ENCODE measurements around the gene ATP10A. TPM values are rescaled to one million over a fixed set of nuclear protein-coding genes. Genes with fewer than 3 reads are reported as not detected.

Gene ATP10A
- total RNA-seq, 1 experiment from 2014 or later = 3.9 TPM

DNA sequence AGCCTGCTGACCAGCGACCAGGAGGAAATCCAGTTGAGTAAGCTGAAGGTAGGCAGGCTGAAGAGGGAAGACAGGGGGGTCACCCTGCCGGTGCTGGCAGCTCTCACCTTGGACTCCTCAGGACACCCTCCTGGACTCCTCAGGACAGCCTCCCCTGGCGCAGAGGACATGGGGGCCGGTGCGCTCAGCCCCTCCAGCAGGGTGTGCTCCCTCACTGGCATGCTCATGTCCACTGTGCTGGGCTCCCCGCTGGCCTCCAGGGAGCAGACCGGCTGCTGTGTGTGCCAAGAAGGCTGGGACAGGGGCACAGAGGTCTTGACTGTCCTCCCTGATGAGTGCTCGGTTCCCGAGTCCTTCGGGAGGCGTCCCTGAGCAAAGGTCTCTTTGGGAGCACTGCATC is 183.6 kb downstream of the ATP10A start:
- no peak overlapping the region for H3K9ac ChIP-seq (ENCODE audit: extremely low read depth, insufficient read length, low read length)
- peak overlapping the region; percentile 57 for H3K18ac ChIP-seq (ENCODE audit: insufficient read length, low read depth, low read length)
- WGBS (ENCODE audit: extremely low coverage, insufficient read length, low lambda C conversion rate) = no CpG with 5 or more reads among the region's 11 CpGs
- no peak overlapping the region for H4K8ac ChIP-seq (replicated peaks; ENCODE audit: insufficient read length, low read depth, low read length)
- H3K79me2 ChIP-seq (ENCODE audit: insufficient read depth, low read length) = no peaks in the 10 kb centered on the region
- H4K91ac ChIP-seq (ENCODE audit: insufficient read length, low read depth, low read length) = no peak overlapping the region
- no peak overlapping the region for H2AK5ac ChIP-seq (ENCODE audit: insufficient read length, low read length)
- H3K4ac ChIP-seq (ENCODE audit: low read depth, low read length) = no peak overlapping the region
- no peaks in the 10 kb centered on the region for H3K27me3 ChIP-seq (ENCODE audit: insufficient read depth, low read length)
- Mint-ChIP-seq H3K36me3 (ENCODE audit: insufficient read depth in 1 of 3, low read depth in 3 of 3) (peaks cover 5 to 18% (median 12%) of the 10 kb centered on the region in 3 experiments; a peak in 6 of 7 replicates), H3K27me3 (ENCODE audit: low read depth) (peaks cover 24% of the 10 kb centered on the region), H3K9me3 (peaks cover 3 to 8% of the 10 kb centered on the region in 2 experiments; a peak in 3 of 5 replicates), H3K4me1 (peaks cover 21 to 42% of the 10 kb centered on the region in 2 experiments), H3K27ac (no peak overlapping the region), H3K4me3 (no peak overlapping the region)
- H2AFZ ChIP-seq (ENCODE audit: low read length) = no peak overlapping the region
- TF ChIP-seq, protein P1, sequence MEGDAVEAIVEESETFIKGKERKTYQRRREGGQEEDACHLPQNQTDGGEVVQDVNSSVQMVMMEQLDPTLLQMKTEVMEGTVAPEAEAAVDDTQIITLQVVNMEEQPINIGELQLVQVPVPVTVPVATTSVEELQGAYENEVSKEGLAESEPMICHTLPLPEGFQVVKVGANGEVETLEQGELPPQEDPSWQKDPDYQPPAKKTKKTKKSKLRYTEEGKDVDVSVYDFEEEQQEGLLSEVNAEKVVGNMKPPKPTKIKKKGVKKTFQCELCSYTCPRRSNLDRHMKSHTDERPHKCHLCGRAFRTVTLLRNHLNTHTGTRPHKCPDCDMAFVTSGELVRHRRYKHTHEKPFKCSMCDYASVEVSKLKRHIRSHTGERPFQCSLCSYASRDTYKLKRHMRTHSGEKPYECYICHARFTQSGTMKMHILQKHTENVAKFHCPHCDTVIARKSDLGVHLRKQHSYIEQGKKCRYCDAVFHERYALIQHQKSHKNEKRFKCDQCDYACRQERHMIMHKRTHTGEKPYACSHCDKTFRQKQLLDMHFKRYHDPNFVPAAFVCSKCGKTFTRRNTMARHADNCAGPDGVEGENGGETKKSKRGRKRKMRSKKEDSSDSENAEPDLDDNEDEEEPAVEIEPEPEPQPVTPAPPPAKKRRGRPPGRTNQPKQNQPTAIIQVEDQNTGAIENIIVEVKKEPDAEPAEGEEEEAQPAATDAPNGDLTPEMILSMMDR (conservative IDR thresholded peaks at IDR 0.05) = no peak
- H2BK20ac ChIP-seq (ENCODE audit: low read depth, low read length, poor library complexity, severe bottlenecking) = no peak overlapping the region
- H3T11ph ChIP-seq (ENCODE audit: low read length) = no peak overlapping the region
- no peak overlapping the region; the same call in 1 of the 2 replicates for H3K14ac ChIP-seq (ENCODE audit: insufficient read depth, low read length)
- no peak for DNase-seq
- no peaks in the 10 kb centered on the region for H4K20me1 ChIP-seq (ENCODE audit: control insufficient read depth, insufficient read depth, insufficient read length)
- no peak overlapping the region for H2BK15ac ChIP-seq (ENCODE audit: low read depth, low read length)
- H4K5ac ChIP-seq (ENCODE audit: insufficient read length, low read depth, low read length) = no peak overlapping the region
- H3K4me2 ChIP-seq (ENCODE audit: insufficient read depth, insufficient read length, low read length) = no peak overlapping the region
- H3K23me2 ChIP-seq (ENCODE audit: insufficient read length, low read depth, low read length, poor library complexity, severe bottlenecking) = no peaks in the 10 kb centered on the region
- H3K56ac ChIP-seq (ENCODE audit: insufficient read length, low read depth, low read length) = no peak overlapping the region
- H3K9me3 ChIP-seq (ENCODE audit: control insufficient read depth, low read depth, low read length) = no peaks in the 10 kb centered on the region
- H2BK12ac ChIP-seq (ENCODE audit: insufficient read length, low read depth, low read length) = no peak overlapping the region
- H3K27ac ChIP-seq (ENCODE audit: insufficient read length, low read depth, low read length) = no peak overlapping the region
- H2BK5ac ChIP-seq (ENCODE audit: insufficient read length, low read length) = no peak overlapping the region
- H3K4me1 ChIP-seq (ENCODE audit: insufficient read depth, low read length) = peaks cover 4% of the 10 kb centered on the region; the same call in 1 of the 2 replicates
- H2BK120ac ChIP-seq (ENCODE audit: low read depth, low read length, poor library complexity, severe bottlenecking) = no peak overlapping the region
- H3K79me1 ChIP-seq (ENCODE audit: insufficient read depth, low read depth, low read length, poor library complexity, severe bottlenecking) = no peaks in the 10 kb centered on the region
- no peak overlapping the region for H3K23ac ChIP-seq (ENCODE audit: insufficient read length, low read depth, low read length)
